Fibroblast of lung (primary cell): ENCODE data around the gene SPNS3. TPM values are rescaled to one million over a fixed set of nuclear protein-coding genes. Genes with fewer than 3 reads are reported as not detected.

Source experiments
- DNase-seq, 2 donors: peaks; one replicate each; pipeline versions ENCODE4 v3.0.0 to v3.0.0-alpha.2; 2010; ENCODE audit warnings: low read depth in 2 of 2
- H2AFZ ChIP-seq: 2 replicates; pipeline ENCODE4 v1.5.1; 2012; ENCODE audit warnings: low read length, control low read depth, inconsistent platforms
- H3K27ac ChIP-seq: 2 replicates; pipeline ENCODE4 v1.5.1; 2011; ENCODE audit warnings: low read length, control low read depth; ENCODE audit not compliant: insufficient read depth
- H3K27me3 ChIP-seq: 2 replicates; pipeline ENCODE4 v1.5.1; 2011; ENCODE audit warnings: mild to moderate bottlenecking, low read length; ENCODE audit not compliant: control insufficient read depth, insufficient read depth
- H3K36me3 ChIP-seq: 2 replicates; pipeline ENCODE4 v1.5.1; 2011; ENCODE audit warnings: low read length; ENCODE audit not compliant: control insufficient read depth, insufficient read depth
- H3K4me1 ChIP-seq: 2 replicates; pipeline ENCODE4 v1.5.1; 2011; ENCODE audit warnings: low read length; ENCODE audit not compliant: control insufficient read depth, insufficient read depth; ENCODE audit errors: extremely low read depth
- H3K4me2 ChIP-seq: 2 replicates; pipeline ENCODE4 v1.5.1; 2011; ENCODE audit warnings: low read length, control low read depth; ENCODE audit not compliant: insufficient read depth; ENCODE audit errors: extremely low read depth
- H3K4me3 ChIP-seq, 4 experiments: fragments of 200-600 bp in 1 of 4; sonication (generic) in 1 of 4; replicated peaks in 1 of 4; 2 replicates each; pipeline ENCODE4 v1.5.1; 2011 to 2016; ENCODE audit warnings: low read length in 4 of 4, low read depth in 3 of 4, mild to moderate bottlenecking in 3 of 4, control low read depth in 2 of 4, inconsistent platforms in 1 of 4, mixed read lengths in 1 of 4; ENCODE audit not compliant: insufficient read depth in 1 of 4; ENCODE audit errors: control extremely low read depth in 1 of 4
- H3K79me2 ChIP-seq: 2 replicates; pipeline ENCODE4 v1.5.1; 2012; ENCODE audit warnings: mild to moderate bottlenecking, low read length, inconsistent platforms; ENCODE audit not compliant: control insufficient read depth, insufficient read depth
- H3K9ac ChIP-seq: 2 replicates; pipeline ENCODE4 v1.5.1; 2011; ENCODE audit warnings: mild to moderate bottlenecking, low read length, control low read depth; ENCODE audit not compliant: insufficient read depth
- H3K9me3 ChIP-seq: 2 replicates; pipeline ENCODE4 v1.5.1; 2012; ENCODE audit warnings: low read depth, low read length; ENCODE audit not compliant: control insufficient read depth, insufficient read depth
- H4K20me1 ChIP-seq: 2 replicates; pipeline ENCODE4 v1.5.1; 2011; ENCODE audit warnings: low read length; ENCODE audit not compliant: control insufficient read depth, insufficient read depth; ENCODE audit errors: extremely low read depth
- EZH2 ChIP-seq: IDR thresholded peaks from 2 replicates; pipeline ENCODE4 v1.5.1; 2012; ENCODE audit warnings: low read length, control low read depth, mild to moderate bottlenecking; ENCODE audit errors: missing control alignments
- polyA plus RNA-seq, 2 donors: library from polyadenylated mRNA; depleted of rRNA in 1 of 2; stranded (reverse) in 1 of 2; unstranded in 1 of 2; fragments of >200 nt; gene quantifications; 2 replicates each; pipeline ENCODE4 v1.2.1, GENCODE V29; 2011 to 2012; ENCODE audit warnings: missing spikeins in 1 of 2
- total RNA-seq: library from RNA; depleted of rRNA; stranded (reverse); fragments of >200 nt; gene quantifications from 2 replicates; pipeline ENCODE4 v1.2.1, GENCODE V29; 2014
- TF ChIP-seq, protein P1 (sequence below), 2 donors: IDR thresholded peaks in 1 of 2; conservative IDR thresholded peaks in 1 of 2; 1 replicate in 1 of 2; 2 replicates in 1 of 2; pipeline ENCODE4 v1.5.1; 2011 to 2012; ENCODE audit warnings: low read length in 2 of 2, control low read depth in 1 of 2, inconsistent platforms in 1 of 2, low read depth in 1 of 2, mild to moderate bottlenecking in 1 of 2

The SPNS3 gene
- total and polyA plus RNA-seq, 2 donors (not counting 1 experiment from before 2014, with no cell fraction given): not detected

DNA sequence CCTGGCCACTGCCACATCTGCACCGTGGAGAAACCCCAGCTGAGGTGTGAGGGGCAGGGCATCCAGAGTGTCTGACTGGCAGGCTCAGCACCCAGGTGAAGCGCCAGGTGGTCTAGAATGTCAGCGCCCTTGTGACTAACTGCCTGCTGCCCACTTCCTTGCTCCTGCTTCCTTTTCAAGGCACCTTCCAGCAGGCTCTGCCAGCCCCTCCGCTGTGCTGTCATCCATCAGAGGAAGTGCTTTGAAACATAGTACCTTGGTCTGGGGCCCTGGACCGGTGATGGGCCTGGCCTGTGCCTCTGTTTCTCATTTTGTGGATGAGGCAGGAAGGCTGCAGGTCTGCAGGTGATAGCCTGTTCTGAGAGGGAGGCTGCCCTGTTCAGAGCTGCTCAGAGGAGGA, 70.4 kb downstream of the SPNS3 start:
- TF ChIP-seq, protein P1, sequence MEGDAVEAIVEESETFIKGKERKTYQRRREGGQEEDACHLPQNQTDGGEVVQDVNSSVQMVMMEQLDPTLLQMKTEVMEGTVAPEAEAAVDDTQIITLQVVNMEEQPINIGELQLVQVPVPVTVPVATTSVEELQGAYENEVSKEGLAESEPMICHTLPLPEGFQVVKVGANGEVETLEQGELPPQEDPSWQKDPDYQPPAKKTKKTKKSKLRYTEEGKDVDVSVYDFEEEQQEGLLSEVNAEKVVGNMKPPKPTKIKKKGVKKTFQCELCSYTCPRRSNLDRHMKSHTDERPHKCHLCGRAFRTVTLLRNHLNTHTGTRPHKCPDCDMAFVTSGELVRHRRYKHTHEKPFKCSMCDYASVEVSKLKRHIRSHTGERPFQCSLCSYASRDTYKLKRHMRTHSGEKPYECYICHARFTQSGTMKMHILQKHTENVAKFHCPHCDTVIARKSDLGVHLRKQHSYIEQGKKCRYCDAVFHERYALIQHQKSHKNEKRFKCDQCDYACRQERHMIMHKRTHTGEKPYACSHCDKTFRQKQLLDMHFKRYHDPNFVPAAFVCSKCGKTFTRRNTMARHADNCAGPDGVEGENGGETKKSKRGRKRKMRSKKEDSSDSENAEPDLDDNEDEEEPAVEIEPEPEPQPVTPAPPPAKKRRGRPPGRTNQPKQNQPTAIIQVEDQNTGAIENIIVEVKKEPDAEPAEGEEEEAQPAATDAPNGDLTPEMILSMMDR (conservative IDR thresholded peaks at IDR 0.05 in 1 of 2, IDR thresholded peaks at IDR 0.05 in 1 of 2; ENCODE audit: low read depth in 1 of 2, low read length in 2 of 2): no peak
- TF ChIP-seq EZH2: no peak
- DNase-seq: no peak
- no peak overlapping the region for H3K9ac ChIP-seq
- H4K20me1 ChIP-seq: no peaks in the 10 kb centered on the region
- no peaks in the 10 kb centered on the region for H3K79me2 ChIP-seq
- H3K27ac ChIP-seq: no peak overlapping the region
- H3K9me3 ChIP-seq: no peaks in the 10 kb centered on the region
- H3K27me3 ChIP-seq: peaks cover 19% of the 10 kb centered on the region
- no peak overlapping the region for H3K4me3 ChIP-seq
- H3K36me3 ChIP-seq: no peaks in the 10 kb centered on the region
- H3K4me2 ChIP-seq: no peak overlapping the region
- no peaks in the 10 kb centered on the region for H3K4me1 ChIP-seq
- no peak overlapping the region for H2AFZ ChIP-seq

DNA sequence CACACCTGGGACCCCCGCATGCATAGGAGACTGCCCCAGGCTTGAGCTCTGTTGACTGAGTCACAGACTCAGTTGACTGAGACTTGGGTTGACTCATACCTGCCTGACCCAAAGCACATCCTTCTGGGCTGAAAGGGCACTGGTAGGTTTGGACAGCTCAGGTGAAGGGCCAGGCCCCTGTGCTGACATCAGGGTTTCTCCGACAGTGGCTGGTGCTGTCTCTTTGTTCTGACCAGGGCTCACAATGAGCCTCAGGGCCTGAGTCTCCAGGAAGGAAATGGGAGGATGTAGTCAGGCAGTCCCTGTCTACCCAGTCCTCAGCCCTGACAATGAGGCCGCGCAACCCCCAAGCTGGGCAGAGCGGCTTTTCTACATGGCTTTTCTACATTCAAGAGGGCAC, 71.4 kb downstream of the SPNS3 start:
- no peak for DNase-seq
- no peaks in the 10 kb centered on the region for H3K79me2 ChIP-seq
- no peaks in the 10 kb centered on the region for H3K36me3 ChIP-seq
- TF ChIP-seq, protein P1 (conservative IDR thresholded peaks at IDR 0.05 in 1 of 2, IDR thresholded peaks at IDR 0.05 in 1 of 2; ENCODE audit: low read depth in 1 of 2, low read length in 2 of 2): no peak
- TF ChIP-seq EZH2: no peak
- H3K27ac ChIP-seq: no peak overlapping the region
- no peak overlapping the region for H3K4me2 ChIP-seq
- H3K4me3 ChIP-seq: no peak overlapping the region
- no peak overlapping the region for H3K9ac ChIP-seq
- peaks cover 10% of the 10 kb centered on the region for H3K27me3 ChIP-seq
- H2AFZ ChIP-seq: no peak overlapping the region
- no peaks in the 10 kb centered on the region for H3K9me3 ChIP-seq
- H3K4me1 ChIP-seq: no peaks in the 10 kb centered on the region
- no peaks in the 10 kb centered on the region for H4K20me1 ChIP-seq

DNA sequence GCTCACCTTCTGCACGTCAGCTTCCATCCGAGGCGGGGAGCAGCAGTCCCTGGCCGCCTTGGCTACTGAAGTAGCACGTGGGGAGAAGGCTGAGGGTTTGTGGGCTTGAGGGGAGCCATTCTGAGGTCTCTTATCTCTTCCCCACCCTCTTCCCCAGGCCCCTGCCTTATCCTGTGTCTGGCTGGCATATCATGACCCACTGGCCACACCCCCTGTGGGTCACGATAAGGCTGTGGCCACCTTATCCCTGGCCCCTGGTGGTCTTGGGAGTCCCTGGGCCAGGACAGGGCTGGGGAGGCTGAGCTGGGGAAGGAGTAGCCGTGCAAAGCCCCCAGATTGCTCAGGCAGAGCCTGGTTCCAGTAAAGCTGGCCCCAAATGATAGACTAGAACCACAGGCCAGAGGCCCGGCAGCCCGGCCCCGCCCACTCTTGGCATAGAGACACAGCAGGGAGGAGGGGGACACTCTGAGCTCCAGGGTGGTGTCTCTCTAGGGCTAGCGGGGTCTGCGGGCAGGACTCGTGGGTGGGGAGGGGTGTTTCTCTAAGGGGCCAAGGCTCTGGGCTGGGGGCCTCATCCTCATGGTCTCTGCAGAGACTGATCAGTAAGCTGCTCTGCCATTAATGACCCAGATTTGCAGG, 72.6 kb downstream of the SPNS3 start:
- TF ChIP-seq, protein P1 (conservative IDR thresholded peaks at IDR 0.05 in 1 of 2, IDR thresholded peaks at IDR 0.05 in 1 of 2; ENCODE audit: low read depth in 1 of 2, low read length in 2 of 2): no peak
- TF ChIP-seq EZH2: no peak
- Histone ChIP-seq H3K9me3 (no peaks in the 10 kb centered on the region), H3K27me3 (peaks cover 2% of the 10 kb centered on the region)

More for the DNA sequence above, 72.6 kb downstream of the SPNS3 start:
- Histone ChIP-seq H3K27ac (no peak overlapping the region), H3K4me3 (no peak overlapping the region), H3K9ac (no peak overlapping the region), H2AFZ (no peak overlapping the region), H3K36me3 (no peaks in the 10 kb centered on the region), H4K20me1 (no peaks in the 10 kb centered on the region), H3K4me2 (no peak overlapping the region), H3K79me2 (no peaks in the 10 kb centered on the region), H3K4me1 (no peaks in the 10 kb centered on the region)
- DNase-seq: no peak
